ENCODE measurements around the gene NUP188.
A peak's percentile ranks its signal among the peaks of the same experiment; 100 is the strongest.

The NUP188 gene

GRCh38 chr9:129012343-129012742, 64.8 kb downstream of the NUP188 start:
- DNase-seq, result no peak
- no peak overlapping the region for H3K4me3 ChIP-seq (ENCODE audit: insufficient read depth, low read depth, low read length, poor library complexity, severe bottlenecking)
- H3K27me3 ChIP-seq (replicated peaks; ENCODE audit: control insufficient read depth, insufficient read depth, low read length, poor library complexity, severe bottlenecking), result no peaks in the 10 kb centered on the region
- no peaks in the 10 kb centered on the region for H3K4me1 ChIP-seq (ENCODE audit: control insufficient read depth, insufficient read depth, low read length, poor library complexity, severe bottlenecking)
- H3K36me3 ChIP-seq (ENCODE audit: control insufficient read depth, insufficient read depth, low read length), result peaks cover 50% of the 10 kb centered on the region
- no peak overlapping the region for H3K27ac ChIP-seq (ENCODE audit: insufficient read depth, low read length, poor library complexity, severe bottlenecking)
- no peaks in the 10 kb centered on the region for H3K9me3 ChIP-seq (ENCODE audit: control insufficient read depth, low read length)

- Histone ChIP-seq H3K27me3 (replicated peaks; ENCODE audit: control insufficient read depth, insufficient read depth, low read length, poor library complexity, severe bottlenecking) (no peaks in the 10 kb centered on the region), H3K9me3 (ENCODE audit: control insufficient read depth, low read length) (no peaks in the 10 kb centered on the region), H3K4me1 (ENCODE audit: control insufficient read depth, insufficient read depth, low read length, poor library complexity, severe bottlenecking) (no peaks in the 10 kb centered on the region), H3K27ac (ENCODE audit: insufficient read depth, low read length, poor library complexity, severe bottlenecking) (no peak overlapping the region), H3K4me3 (ENCODE audit: insufficient read depth, low read depth, low read length, poor library complexity, severe bottlenecking) (no peak overlapping the region), H3K36me3 (ENCODE audit: control insufficient read depth, insufficient read depth, low read length) (peaks cover 44% of the 10 kb centered on the region)
- DNase-seq, result no peak
These were observed 65.5 kb downstream of the NUP188 start for GRCh38 chr9:129012893-129013448.

- Histone ChIP-seq H3K4me1 (ENCODE audit: control insufficient read depth, insufficient read depth, low read length, poor library complexity, severe bottlenecking) (no peaks in the 10 kb centered on the region), H3K9me3 (ENCODE audit: control insufficient read depth, low read length) (no peaks in the 10 kb centered on the region), H3K27me3 (replicated peaks; ENCODE audit: control insufficient read depth, insufficient read depth, low read length, poor library complexity, severe bottlenecking) (no peaks in the 10 kb centered on the region), H3K27ac (ENCODE audit: insufficient read depth, low read length, poor library complexity, severe bottlenecking) (no peak overlapping the region), H3K36me3 (ENCODE audit: control insufficient read depth, insufficient read depth, low read length) (peaks cover 44% of the 10 kb centered on the region), H3K4me3 (ENCODE audit: insufficient read depth, low read depth, low read length, poor library complexity, severe bottlenecking) (no peak overlapping the region)
- DNase-seq, result no peak
These were observed 66.2 kb downstream of the NUP188 start for GRCh38 chr9:129013674-129014073.

GRCh38 chr9:129014124-129014523, 66.6 kb downstream of the NUP188 start:
- no peak for DNase-seq
- peaks cover 46% of the 10 kb centered on the region for H3K36me3 ChIP-seq (ENCODE audit: control insufficient read depth, insufficient read depth, low read length)
- no peaks in the 10 kb centered on the region for H3K4me1 ChIP-seq (ENCODE audit: control insufficient read depth, insufficient read depth, low read length, poor library complexity, severe bottlenecking)
- no peak overlapping the region for H3K4me3 ChIP-seq (ENCODE audit: insufficient read depth, low read depth, low read length, poor library complexity, severe bottlenecking)
- no peak overlapping the region for H3K27ac ChIP-seq (ENCODE audit: insufficient read depth, low read length, poor library complexity, severe bottlenecking)
- no peaks in the 10 kb centered on the region for H3K27me3 ChIP-seq (replicated peaks; ENCODE audit: control insufficient read depth, insufficient read depth, low read length, poor library complexity, severe bottlenecking)
- no peaks in the 10 kb centered on the region for H3K9me3 ChIP-seq (ENCODE audit: control insufficient read depth, low read length)

GRCh38 chr9:129014608-129015007, 67.1 kb downstream of the NUP188 start:
- no peaks in the 10 kb centered on the region for H3K27me3 ChIP-seq (replicated peaks; ENCODE audit: control insufficient read depth, insufficient read depth, low read length, poor library complexity, severe bottlenecking)
- no peak overlapping the region for H3K4me3 ChIP-seq (ENCODE audit: insufficient read depth, low read depth, low read length, poor library complexity, severe bottlenecking)
- H3K36me3 ChIP-seq (ENCODE audit: control insufficient read depth, insufficient read depth, low read length), result peaks cover 47% of the 10 kb centered on the region
- H3K4me1 ChIP-seq (ENCODE audit: control insufficient read depth, insufficient read depth, low read length, poor library complexity, severe bottlenecking), result no peaks in the 10 kb centered on the region
- no peaks in the 10 kb centered on the region for H3K9me3 ChIP-seq (ENCODE audit: control insufficient read depth, low read length)
- H3K27ac ChIP-seq (ENCODE audit: insufficient read depth, low read length, poor library complexity, severe bottlenecking), result no peak overlapping the region
- DNase-seq, result no peak

GRCh38 chr9:129021091-129021490, 73.6 kb downstream of the NUP188 start:
- no peak overlapping the region for H3K4me3 ChIP-seq (ENCODE audit: insufficient read depth, low read depth, low read length, poor library complexity, severe bottlenecking)
- H3K4me1 ChIP-seq (ENCODE audit: control insufficient read depth, insufficient read depth, low read length, poor library complexity, severe bottlenecking), result peaks cover 3% of the 10 kb centered on the region
- peaks cover 4% of the 10 kb centered on the region for H3K36me3 ChIP-seq (ENCODE audit: control insufficient read depth, insufficient read depth, low read length)
- no peaks in the 10 kb centered on the region for H3K9me3 ChIP-seq (ENCODE audit: control insufficient read depth, low read length)
- DNase-seq, result no peak
- H3K27me3 ChIP-seq (replicated peaks; ENCODE audit: control insufficient read depth, insufficient read depth, low read length, poor library complexity, severe bottlenecking), result no peaks in the 10 kb centered on the region
- H3K27ac ChIP-seq (ENCODE audit: insufficient read depth, low read length, poor library complexity, severe bottlenecking), result no peak overlapping the region

GRCh38 chr9:129022037-129022436, 74.5 kb downstream of the NUP188 start:
- no peak overlapping the region for H3K4me3 ChIP-seq (ENCODE audit: insufficient read depth, low read depth, low read length, poor library complexity, severe bottlenecking)
- H3K4me1 ChIP-seq (ENCODE audit: control insufficient read depth, insufficient read depth, low read length, poor library complexity, severe bottlenecking), result peaks cover 12% of the 10 kb centered on the region
- no peak for DNase-seq
- H3K36me3 ChIP-seq (ENCODE audit: control insufficient read depth, insufficient read depth, low read length), result peaks cover 4% of the 10 kb centered on the region
- H3K9me3 ChIP-seq (ENCODE audit: control insufficient read depth, low read length), result no peaks in the 10 kb centered on the region
- no peaks in the 10 kb centered on the region for H3K27me3 ChIP-seq (replicated peaks; ENCODE audit: control insufficient read depth, insufficient read depth, low read length, poor library complexity, severe bottlenecking)
- no peak overlapping the region for H3K27ac ChIP-seq (ENCODE audit: insufficient read depth, low read length, poor library complexity, severe bottlenecking)

GRCh38 chr9:129023036-129023907, 75.8 kb downstream of the NUP188 start:
- DNase-seq, result no peak
- H3K9me3 ChIP-seq (ENCODE audit: control insufficient read depth, low read length), result no peaks in the 10 kb centered on the region
- H3K4me1 ChIP-seq (ENCODE audit: control insufficient read depth, insufficient read depth, low read length, poor library complexity, severe bottlenecking), result peaks cover 19% of the 10 kb centered on the region
- peaks cover 4% of the 10 kb centered on the region for H3K36me3 ChIP-seq (ENCODE audit: control insufficient read depth, insufficient read depth, low read length)
- H3K27me3 ChIP-seq (replicated peaks; ENCODE audit: control insufficient read depth, insufficient read depth, low read length, poor library complexity, severe bottlenecking), result no peaks in the 10 kb centered on the region
- no peak overlapping the region for H3K27ac ChIP-seq (ENCODE audit: insufficient read depth, low read length, poor library complexity, severe bottlenecking)
- no peak overlapping the region for H3K4me3 ChIP-seq (ENCODE audit: insufficient read depth, low read depth, low read length, poor library complexity, severe bottlenecking)

- H3K9me3 ChIP-seq (ENCODE audit: control insufficient read depth, low read length), result no peaks in the 10 kb centered on the region
- H3K27ac ChIP-seq (ENCODE audit: insufficient read depth, low read length, poor library complexity, severe bottlenecking), result no peak overlapping the region
- no peaks in the 10 kb centered on the region for H3K27me3 ChIP-seq (replicated peaks; ENCODE audit: control insufficient read depth, insufficient read depth, low read length, poor library complexity, severe bottlenecking)
- peaks cover 4% of the 10 kb centered on the region for H3K36me3 ChIP-seq (ENCODE audit: control insufficient read depth, insufficient read depth, low read length)
- peaks cover 19% of the 10 kb centered on the region for H3K4me1 ChIP-seq (ENCODE audit: control insufficient read depth, insufficient read depth, low read length, poor library complexity, severe bottlenecking)
- no peak for DNase-seq
- no peak overlapping the region for H3K4me3 ChIP-seq (ENCODE audit: insufficient read depth, low read depth, low read length, poor library complexity, severe bottlenecking)
These were observed 76.4 kb downstream of the NUP188 start for GRCh38 chr9:129023908-129024233.

- H3K4me3 ChIP-seq (ENCODE audit: insufficient read depth, low read depth, low read length, poor library complexity, severe bottlenecking), result peak overlapping the region; percentile 51
- peaks cover 19% of the 10 kb centered on the region for H3K4me1 ChIP-seq (ENCODE audit: control insufficient read depth, insufficient read depth, low read length, poor library complexity, severe bottlenecking)
- no peaks in the 10 kb centered on the region for H3K27me3 ChIP-seq (replicated peaks; ENCODE audit: control insufficient read depth, insufficient read depth, low read length, poor library complexity, severe bottlenecking)
- H3K27ac ChIP-seq (ENCODE audit: insufficient read depth, low read length, poor library complexity, severe bottlenecking), result peak overlapping the region; percentile 59
- no peak for DNase-seq
- H3K36me3 ChIP-seq (ENCODE audit: control insufficient read depth, insufficient read depth, low read length), result no peaks in the 10 kb centered on the region
- no peaks in the 10 kb centered on the region for H3K9me3 ChIP-seq (ENCODE audit: control insufficient read depth, low read length)
These were observed 79.1 kb downstream of the NUP188 start for GRCh38 chr9:129026442-129027223.
